HG03565 (cell line): ENCODE results near the gene CPNE7.

ENCODE experiments used
- ATAC-seq: cut with Tn5 transposase; IDR thresholded peaks from one replicate; pipeline ENCODE4 v1.9.1; 2021; ENCODE audit warnings: mild to moderate bottlenecking, moderate library complexity; ENCODE audit not compliant: unreplicated experiment

The CPNE7 gene

GRCh38 chr16:89575247-89576152, at the start of gene CPNE7:
Gene CPNE7 (plus strand): TSS chr16:89575758. CDS start chr16:89575898, 140 bp downstream.
- ATAC-seq: no peak

- ATAC-seq: no peak
These were observed 46.5 kb upstream of the CPNE7 start for GRCh38 chr16:89529097-89529496.

- no peak for ATAC-seq
These were observed 44.9 kb upstream of the CPNE7 start for GRCh38 chr16:89530401-89531381.

GRCh38 chr16:89531821-89532526, 43.6 kb upstream of the CPNE7 start:
- no peak for ATAC-seq

DNA sequence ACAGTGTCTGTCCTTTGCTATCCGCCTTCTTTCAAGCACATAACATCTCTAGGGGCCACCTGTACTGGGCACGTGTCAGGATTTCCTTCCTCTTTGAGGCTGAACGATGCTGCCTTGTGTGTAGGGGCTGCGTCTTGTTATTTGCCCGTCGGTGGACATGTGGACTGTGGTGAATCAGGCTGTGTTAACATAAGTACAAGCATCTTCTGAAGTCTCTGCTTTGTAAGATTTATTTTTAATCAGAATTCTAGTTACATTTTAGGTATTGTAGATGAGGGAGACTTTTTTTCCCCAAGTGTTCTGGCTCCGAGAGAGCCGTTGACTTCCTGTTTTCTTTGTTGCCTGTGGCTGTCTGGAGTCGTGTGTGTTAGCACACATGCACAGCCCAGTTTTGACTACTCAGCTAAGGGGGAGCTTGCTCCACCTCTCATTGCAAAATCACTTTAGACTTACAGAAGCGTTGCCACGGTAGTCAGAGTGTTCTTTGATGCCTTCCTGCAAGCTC, 41.3 kb upstream of the CPNE7 start:
- no peak for ATAC-seq

DNA sequence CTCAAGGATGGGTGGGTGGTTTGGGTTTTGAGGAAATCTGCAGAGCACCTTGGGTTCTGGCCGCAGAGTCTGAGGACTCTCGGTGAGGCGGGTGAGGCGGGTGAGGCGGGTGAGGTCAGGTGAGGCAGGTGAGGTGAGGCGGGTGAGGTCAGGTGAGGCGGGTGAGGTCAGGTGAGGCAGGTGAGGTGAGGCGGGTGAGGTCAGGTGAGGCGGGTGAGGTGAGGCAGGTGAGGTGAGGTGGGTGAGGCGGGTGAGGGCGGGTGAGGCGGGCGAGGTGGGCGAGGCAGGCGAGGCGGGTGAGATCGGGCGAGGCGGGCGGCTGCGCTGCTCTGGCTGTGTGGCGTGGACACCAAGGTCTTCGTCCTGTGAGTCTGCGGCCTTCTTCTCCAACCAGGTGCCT, 39.2 kb upstream of the CPNE7 start:
- no peak for ATAC-seq

GRCh38 chr16:89536886-89537548, 38.5 kb upstream of the CPNE7 start:
- ATAC-seq: no peak

DNA sequence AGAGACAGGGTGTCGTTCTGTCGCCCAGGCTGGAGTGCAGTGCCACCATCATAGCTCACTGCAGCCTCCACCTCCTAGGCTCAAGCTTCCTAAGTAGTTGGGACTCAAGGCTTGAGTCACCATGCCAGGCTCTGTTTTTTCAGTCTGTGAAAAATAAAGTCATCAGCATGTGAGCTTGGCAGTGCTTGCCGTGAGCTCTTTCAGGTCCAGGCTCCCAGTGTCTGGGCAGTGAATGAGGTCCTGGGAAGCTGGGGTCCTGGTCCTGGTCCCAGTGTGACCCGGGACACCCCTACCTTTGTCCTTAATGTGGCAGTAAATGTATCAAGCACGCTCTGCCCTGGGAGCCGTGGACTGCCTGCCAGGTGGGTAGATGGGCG, 38.0 kb upstream of the CPNE7 start:
- no peak for ATAC-seq

DNA sequence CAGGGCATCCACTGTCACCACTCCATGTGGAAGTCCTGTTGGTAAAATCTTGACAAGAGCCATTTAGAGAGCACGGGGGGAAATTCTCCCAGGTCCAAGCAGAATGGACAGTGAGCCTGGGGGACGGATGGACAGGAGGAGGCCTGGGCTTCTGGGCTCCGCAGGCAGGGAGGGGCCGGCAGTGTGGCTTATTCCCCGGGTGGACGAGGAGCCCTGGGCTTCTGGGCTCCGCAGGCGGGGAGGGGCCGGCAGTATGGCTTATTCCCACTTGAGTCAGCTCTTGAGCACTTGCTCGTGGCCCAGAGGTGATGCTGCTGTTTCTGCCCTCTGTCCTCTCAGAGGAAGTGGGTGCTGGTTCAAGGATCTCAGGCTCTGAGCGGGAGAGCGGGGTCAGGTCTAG, 37.3 kb upstream of the CPNE7 start:
- no peak for ATAC-seq

DNA sequence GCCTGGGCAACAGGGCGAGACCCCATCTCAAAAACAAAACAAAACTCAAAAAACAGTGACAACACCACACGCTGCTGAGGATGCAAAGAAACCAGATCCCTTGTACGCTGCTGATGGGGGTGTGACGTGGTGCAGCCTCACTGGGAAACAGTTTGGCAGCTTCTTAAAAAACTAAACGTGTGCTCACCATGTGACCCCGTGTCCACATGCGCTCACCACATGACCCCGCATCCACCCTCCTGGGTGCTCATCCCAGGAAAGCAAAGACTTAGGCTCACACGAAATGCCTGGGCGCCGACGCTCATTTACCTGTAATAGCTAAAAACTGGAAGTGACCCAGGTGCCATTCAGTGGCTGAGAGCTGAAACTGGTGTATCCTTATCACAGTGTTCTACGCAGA, 35.0 kb upstream of the CPNE7 start:
- no peak for ATAC-seq

GRCh38 chr16:89541792-89542191, 33.8 kb upstream of the CPNE7 start:
- ATAC-seq: no peak

DNA sequence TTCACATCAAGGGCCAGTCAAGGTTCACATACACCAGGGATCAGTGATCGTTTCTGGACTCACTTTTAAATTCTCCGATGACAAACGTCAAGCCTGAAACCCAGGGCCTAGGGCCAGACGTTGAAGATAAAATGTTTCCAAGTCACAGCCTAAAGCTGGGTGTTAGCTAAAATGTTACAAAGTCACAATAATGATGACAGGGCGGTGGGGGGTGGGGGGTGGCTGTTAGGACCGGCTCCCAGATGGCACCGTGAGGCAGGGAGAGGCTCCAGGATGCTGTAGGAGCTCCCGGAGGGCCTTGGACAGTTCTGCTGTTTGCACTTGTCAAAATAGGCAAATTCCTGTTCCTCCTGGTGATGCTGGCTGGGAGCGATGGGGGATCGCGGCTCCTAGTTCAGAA, 31.4 kb upstream of the CPNE7 start:
- ATAC-seq: no peak

GRCh38 chr16:89544713-89545043, 30.9 kb upstream of the CPNE7 start:
- no peak for ATAC-seq

GRCh38 chr16:89545044-89545830, 30.3 kb upstream of the CPNE7 start:
- ATAC-seq: no peak

DNA sequence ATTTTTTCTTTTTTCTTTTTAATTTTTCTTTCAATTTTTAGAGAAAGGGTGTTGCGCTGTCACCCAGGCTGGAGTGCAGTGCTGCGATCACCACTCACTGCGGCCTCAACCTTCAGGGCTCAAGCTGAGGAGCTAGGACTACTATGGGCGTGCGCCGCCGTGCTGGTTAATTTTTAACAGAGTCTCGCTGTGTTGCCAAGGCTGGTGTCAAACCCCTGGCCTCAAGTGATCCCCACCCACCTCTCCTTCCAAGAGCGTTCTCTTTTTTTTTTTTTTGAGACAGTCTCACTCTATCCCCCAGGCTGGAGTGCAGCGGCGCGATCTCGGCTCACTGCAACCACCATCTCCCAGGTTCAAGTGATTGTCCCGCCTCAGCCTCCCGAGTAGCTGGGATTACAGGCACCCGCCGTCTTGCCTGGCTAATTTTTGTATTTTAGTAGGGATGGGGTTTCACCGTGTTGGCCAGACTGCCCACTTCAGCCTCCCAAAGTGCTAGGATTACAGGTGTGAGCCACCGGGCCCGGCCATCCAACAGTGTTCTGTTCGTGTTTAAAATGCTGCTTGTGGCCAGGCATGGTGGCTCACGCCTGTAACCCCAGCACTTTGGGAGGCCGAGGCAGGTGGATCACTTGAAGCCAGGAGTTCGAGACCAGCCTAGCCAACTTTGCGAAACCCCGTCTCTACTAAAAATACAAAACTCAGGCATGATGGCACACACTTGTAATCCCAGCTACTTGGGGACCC, 29.6 kb upstream of the CPNE7 start:
- ATAC-seq: no peak

GRCh38 chr16:89546781-89547180, 28.8 kb upstream of the CPNE7 start:
- ATAC-seq: no peak

DNA sequence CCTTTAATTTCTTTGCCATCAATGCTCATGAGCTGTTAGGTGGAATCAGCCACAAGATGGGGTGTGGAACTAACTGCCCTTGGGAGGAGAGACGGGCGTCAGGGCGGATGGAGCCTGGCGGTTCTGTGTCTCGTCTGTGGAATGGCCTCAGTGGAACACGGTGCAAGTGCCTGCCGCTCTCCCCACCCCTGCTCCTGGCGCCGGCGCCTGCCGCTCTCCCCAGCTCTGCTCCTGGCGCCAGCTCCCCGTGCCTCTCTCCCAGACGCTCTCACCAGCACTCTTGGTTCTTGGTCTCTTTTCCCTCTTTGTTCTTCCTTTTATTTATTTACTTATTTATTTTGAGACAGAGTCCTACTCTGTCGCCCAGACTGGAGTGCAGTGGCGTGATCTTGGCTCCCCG, 28.3 kb upstream of the CPNE7 start:
- ATAC-seq: no peak

GRCh38 chr16:89547860-89548259, 27.7 kb upstream of the CPNE7 start:
- no peak for ATAC-seq
